H1 (cell line): Measurements from ENCODE around the gene GPALPP1. TPM values are rescaled to one million over a fixed set of nuclear protein-coding genes. Genes with fewer than 3 reads are reported as not detected.

ENCODE experiments used
- RBBP5 ChIP-seq: IDR thresholded peaks from 2 replicates; pipeline ENCODE4 v1.7.1; 2012; ENCODE audit warnings: low read depth, mild to moderate bottlenecking, inconsistent platforms, low read length, moderate library complexity, borderline replicate concordance
- RNF2 ChIP-seq: fragments of 200-900, 300-1000 bp; sonication (generic); IDR thresholded peaks from 2 replicates; pipeline ENCODE4 v1.7.1; 2016; ENCODE audit warnings: borderline replicate concordance, low read depth, mild to moderate bottlenecking, antibody characterized with exemption, low read length; ENCODE audit not compliant: poor library complexity, severe bottlenecking; ENCODE audit errors: missing control alignments
- SIX5 ChIP-seq: IDR thresholded peaks from 2 replicates; pipeline ENCODE4 v1.6.1; 2011; ENCODE audit warnings: mild to moderate bottlenecking, low read depth, low read length
- ZNF274 ChIP-seq: IDR thresholded peaks from 2 replicates; pipeline ENCODE4 v1.7.0; 2012; ENCODE audit warnings: low read length, borderline replicate concordance; ENCODE audit errors: extremely low read depth
- polyA plus RNA-seq, 7 experiments: library from polyadenylated mRNA; depleted of rRNA in 3 of 7; stranded (reverse) in 5 of 7; unstranded in 2 of 7; fragments of >200 nt in 5 of 7; fragments of 200-250 nt in 2 of 7; gene quantifications; 1 replicate in 5 of 7; 2 replicates in 1 of 7; 4 replicates in 1 of 7; pipeline versions ENCODE4 v1.2.1 to v1.2.3, GENCODE V29; 2011 to 2013; ENCODE audit warnings: missing spikeins in 2 of 7, mixed read lengths in 2 of 7
- total RNA-seq: library from RNA; stranded (reverse); fragmentation: NEBNext Ultra II Directional; extraction: Animal tissue kit (Norgen Biotek cat#: 25700); gene quantifications from 2 replicates; pipeline ENCODE4 v1.2.1, GENCODE V29; 2021
- TF ChIP-seq, protein P1 (sequence below): fragments of 300-600 bp; sonication (generic); IDR thresholded peaks from 2 replicates; pipeline ENCODE4 v1.7.1; 2012; ENCODE audit warnings: low read length, moderate library complexity, mild to moderate bottlenecking, inconsistent platforms; ENCODE audit not compliant: insufficient replicate concordance
- TF ChIP-seq, protein P2 (sequence below): IDR thresholded peaks from 2 replicates; pipeline ENCODE4 v1.6.1; 2011; ENCODE audit warnings: low read length, improper control_type of control experiment

GPALPP1 gene
- total and polyA plus RNA-seq, 2 of the 8 experiments (the other 6 are each of a cell fraction or from before 2014, with no cell fraction given), result 8.5 to 26.1 TPM

DNA sequence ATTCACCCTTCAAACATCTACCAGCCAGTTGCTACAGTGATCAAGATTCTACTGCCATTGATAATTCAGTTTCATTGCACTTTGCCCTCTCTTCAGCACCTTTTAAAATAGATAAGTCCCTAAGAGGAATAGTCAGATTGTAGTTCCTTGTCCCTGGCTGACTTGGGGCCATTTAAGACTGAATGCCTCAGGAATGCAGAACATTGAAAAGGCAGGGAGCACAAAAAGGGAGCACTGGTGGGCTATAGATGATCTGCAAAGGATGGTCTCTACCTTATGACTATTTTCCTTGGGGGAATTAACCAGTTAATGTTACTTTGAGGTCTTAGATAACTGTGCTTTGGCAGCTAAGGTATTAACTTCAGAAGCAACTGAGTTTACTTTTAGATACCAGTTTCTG is 46.9 kb downstream of the GPALPP1 start (continued):
- TF ChIP-seq, protein P1, sequence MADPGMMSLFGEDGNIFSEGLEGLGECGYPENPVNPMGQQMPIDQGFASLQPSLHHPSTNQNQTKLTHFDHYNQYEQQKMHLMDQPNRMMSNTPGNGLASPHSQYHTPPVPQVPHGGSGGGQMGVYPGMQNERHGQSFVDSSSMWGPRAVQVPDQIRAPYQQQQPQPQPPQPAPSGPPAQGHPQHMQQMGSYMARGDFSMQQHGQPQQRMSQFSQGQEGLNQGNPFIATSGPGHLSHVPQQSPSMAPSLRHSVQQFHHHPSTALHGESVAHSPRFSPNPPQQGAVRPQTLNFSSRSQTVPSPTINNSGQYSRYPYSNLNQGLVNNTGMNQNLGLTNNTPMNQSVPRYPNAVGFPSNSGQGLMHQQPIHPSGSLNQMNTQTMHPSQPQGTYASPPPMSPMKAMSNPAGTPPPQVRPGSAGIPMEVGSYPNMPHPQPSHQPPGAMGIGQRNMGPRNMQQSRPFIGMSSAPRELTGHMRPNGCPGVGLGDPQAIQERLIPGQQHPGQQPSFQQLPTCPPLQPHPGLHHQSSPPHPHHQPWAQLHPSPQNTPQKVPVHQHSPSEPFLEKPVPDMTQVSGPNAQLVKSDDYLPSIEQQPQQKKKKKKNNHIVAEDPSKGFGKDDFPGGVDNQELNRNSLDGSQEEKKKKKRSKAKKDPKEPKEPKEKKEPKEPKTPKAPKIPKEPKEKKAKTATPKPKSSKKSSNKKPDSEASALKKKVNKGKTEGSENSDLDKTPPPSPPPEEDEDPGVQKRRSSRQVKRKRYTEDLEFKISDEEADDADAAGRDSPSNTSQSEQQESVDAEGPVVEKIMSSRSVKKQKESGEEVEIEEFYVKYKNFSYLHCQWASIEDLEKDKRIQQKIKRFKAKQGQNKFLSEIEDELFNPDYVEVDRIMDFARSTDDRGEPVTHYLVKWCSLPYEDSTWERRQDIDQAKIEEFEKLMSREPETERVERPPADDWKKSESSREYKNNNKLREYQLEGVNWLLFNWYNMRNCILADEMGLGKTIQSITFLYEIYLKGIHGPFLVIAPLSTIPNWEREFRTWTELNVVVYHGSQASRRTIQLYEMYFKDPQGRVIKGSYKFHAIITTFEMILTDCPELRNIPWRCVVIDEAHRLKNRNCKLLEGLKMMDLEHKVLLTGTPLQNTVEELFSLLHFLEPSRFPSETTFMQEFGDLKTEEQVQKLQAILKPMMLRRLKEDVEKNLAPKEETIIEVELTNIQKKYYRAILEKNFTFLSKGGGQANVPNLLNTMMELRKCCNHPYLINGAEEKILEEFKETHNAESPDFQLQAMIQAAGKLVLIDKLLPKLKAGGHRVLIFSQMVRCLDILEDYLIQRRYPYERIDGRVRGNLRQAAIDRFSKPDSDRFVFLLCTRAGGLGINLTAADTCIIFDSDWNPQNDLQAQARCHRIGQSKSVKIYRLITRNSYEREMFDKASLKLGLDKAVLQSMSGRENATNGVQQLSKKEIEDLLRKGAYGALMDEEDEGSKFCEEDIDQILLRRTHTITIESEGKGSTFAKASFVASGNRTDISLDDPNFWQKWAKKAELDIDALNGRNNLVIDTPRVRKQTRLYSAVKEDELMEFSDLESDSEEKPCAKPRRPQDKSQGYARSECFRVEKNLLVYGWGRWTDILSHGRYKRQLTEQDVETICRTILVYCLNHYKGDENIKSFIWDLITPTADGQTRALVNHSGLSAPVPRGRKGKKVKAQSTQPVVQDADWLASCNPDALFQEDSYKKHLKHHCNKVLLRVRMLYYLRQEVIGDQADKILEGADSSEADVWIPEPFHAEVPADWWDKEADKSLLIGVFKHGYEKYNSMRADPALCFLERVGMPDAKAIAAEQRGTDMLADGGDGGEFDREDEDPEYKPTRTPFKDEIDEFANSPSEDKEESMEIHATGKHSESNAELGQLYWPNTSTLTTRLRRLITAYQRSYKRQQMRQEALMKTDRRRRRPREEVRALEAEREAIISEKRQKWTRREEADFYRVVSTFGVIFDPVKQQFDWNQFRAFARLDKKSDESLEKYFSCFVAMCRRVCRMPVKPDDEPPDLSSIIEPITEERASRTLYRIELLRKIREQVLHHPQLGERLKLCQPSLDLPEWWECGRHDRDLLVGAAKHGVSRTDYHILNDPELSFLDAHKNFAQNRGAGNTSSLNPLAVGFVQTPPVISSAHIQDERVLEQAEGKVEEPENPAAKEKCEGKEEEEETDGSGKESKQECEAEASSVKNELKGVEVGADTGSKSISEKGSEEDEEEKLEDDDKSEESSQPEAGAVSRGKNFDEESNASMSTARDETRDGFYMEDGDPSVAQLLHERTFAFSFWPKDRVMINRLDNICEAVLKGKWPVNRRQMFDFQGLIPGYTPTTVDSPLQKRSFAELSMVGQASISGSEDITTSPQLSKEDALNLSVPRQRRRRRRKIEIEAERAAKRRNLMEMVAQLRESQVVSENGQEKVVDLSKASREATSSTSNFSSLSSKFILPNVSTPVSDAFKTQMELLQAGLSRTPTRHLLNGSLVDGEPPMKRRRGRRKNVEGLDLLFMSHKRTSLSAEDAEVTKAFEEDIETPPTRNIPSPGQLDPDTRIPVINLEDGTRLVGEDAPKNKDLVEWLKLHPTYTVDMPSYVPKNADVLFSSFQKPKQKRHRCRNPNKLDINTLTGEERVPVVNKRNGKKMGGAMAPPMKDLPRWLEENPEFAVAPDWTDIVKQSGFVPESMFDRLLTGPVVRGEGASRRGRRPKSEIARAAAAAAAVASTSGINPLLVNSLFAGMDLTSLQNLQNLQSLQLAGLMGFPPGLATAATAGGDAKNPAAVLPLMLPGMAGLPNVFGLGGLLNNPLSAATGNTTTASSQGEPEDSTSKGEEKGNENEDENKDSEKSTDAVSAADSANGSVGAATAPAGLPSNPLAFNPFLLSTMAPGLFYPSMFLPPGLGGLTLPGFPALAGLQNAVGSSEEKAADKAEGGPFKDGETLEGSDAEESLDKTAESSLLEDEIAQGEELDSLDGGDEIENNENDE, result no peak
- TF ChIP-seq SIX5, result no peak
- TF ChIP-seq, protein P2, sequence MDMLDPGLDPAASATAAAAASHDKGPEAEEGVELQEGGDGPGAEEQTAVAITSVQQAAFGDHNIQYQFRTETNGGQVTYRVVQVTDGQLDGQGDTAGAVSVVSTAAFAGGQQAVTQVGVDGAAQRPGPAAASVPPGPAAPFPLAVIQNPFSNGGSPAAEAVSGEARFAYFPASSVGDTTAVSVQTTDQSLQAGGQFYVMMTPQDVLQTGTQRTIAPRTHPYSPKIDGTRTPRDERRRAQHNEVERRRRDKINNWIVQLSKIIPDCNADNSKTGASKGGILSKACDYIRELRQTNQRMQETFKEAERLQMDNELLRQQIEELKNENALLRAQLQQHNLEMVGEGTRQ, result no peak
- no peak for TF ChIP-seq ZNF274
- TF ChIP-seq RBBP5, result no peak
- no peak for TF ChIP-seq RNF2
